ENCODE data around the gene RAP1GAP2. TPM values are rescaled to one million over a fixed set of nuclear protein-coding genes. Genes with fewer than 3 reads are reported as not detected.

Gene RAP1GAP2
- total RNA-seq, 1 donor from 2014 or later, result 0.79 TPM

- intact Hi-C loops (cut with micrococcal nuclease), result no loop called here
- Mint-ChIP-seq H3K27me3 (peaks cover 18% of the 10 kb centered on the region), H3K27ac (no peak overlapping the region), H3K36me3 (ENCODE audit: low read depth) (no peaks in the 10 kb centered on the region), H3K4me3 (no peak overlapping the region), H3K4me1 (no peaks in the 10 kb centered on the region), H3K9me3 (no peaks in the 10 kb centered on the region)
- no peak for DNase-seq
Observed at GRCh38 chr17:2860883-2861282, 64.6 kb downstream of the RAP1GAP2 start.

- Mint-ChIP-seq H3K27me3 (peaks cover 5% of the 10 kb centered on the region), H3K4me1 (no peaks in the 10 kb centered on the region), H3K9me3 (no peaks in the 10 kb centered on the region), H3K27ac (no peak overlapping the region), H3K36me3 (ENCODE audit: low read depth) (no peaks in the 10 kb centered on the region), H3K4me3 (no peak overlapping the region)
- DNase-seq, result no peak
- intact Hi-C loops (cut with micrococcal nuclease), result no loop called here
Observed at GRCh38 chr17:2862197-2862596, 66.0 kb downstream of the RAP1GAP2 start.

GRCh38 chr17:2863204-2863603, 67.0 kb downstream of the RAP1GAP2 start:
- Mint-ChIP-seq H3K27ac (no peak overlapping the region), H3K36me3 (ENCODE audit: low read depth) (no peaks in the 10 kb centered on the region), H3K9me3 (no peaks in the 10 kb centered on the region), H3K4me1 (no peaks in the 10 kb centered on the region), H3K27me3 (no peaks in the 10 kb centered on the region), H3K4me3 (no peak overlapping the region)
- intact Hi-C loops (cut with micrococcal nuclease), result no loop called here
- no peak for DNase-seq

- Mint-ChIP-seq H3K4me1 (no peaks in the 10 kb centered on the region), H3K4me3 (no peak overlapping the region), H3K27me3 (no peaks in the 10 kb centered on the region), H3K27ac (no peak overlapping the region), H3K9me3 (no peaks in the 10 kb centered on the region), H3K36me3 (ENCODE audit: low read depth) (no peaks in the 10 kb centered on the region)
- DNase-seq, result no peak
- intact Hi-C loops (cut with micrococcal nuclease), result no loop called here
Observed at GRCh38 chr17:2865228-2865627, 69.0 kb downstream of the RAP1GAP2 start.

- H3K4me1 Mint-ChIP-seq, result no peaks in the 10 kb centered on the region
- H3K27me3 Mint-ChIP-seq, result no peaks in the 10 kb centered on the region
- intact Hi-C loops (cut with micrococcal nuclease), result no loop called here
- no peaks in the 10 kb centered on the region for H3K9me3 Mint-ChIP-seq
- H3K36me3 Mint-ChIP-seq (ENCODE audit: low read depth), result no peaks in the 10 kb centered on the region
- H3K4me3 Mint-ChIP-seq, result no peak overlapping the region
- H3K27ac Mint-ChIP-seq, result no peak overlapping the region
- no peak for DNase-seq
Observed at GRCh38 chr17:2867441-2868424, 71.5 kb downstream of the RAP1GAP2 start.

GRCh38 chr17:2869604-2870003, 73.4 kb downstream of the RAP1GAP2 start:
- no peaks in the 10 kb centered on the region for H3K4me1 Mint-ChIP-seq
- H3K27me3 Mint-ChIP-seq, result no peaks in the 10 kb centered on the region
- H3K9me3 Mint-ChIP-seq, result no peaks in the 10 kb centered on the region
- intact Hi-C loops (cut with micrococcal nuclease), result no loop called here
- H3K36me3 Mint-ChIP-seq (ENCODE audit: low read depth), result no peaks in the 10 kb centered on the region
- no peak overlapping the region for H3K4me3 Mint-ChIP-seq
- DNase-seq, result no peak
- H3K27ac Mint-ChIP-seq, result no peak overlapping the region

- Mint-ChIP-seq H3K4me1 (no peaks in the 10 kb centered on the region), H3K27me3 (no peaks in the 10 kb centered on the region), H3K4me3 (no peak overlapping the region), H3K9me3 (no peaks in the 10 kb centered on the region), H3K27ac (no peak overlapping the region), H3K36me3 (ENCODE audit: low read depth) (no peaks in the 10 kb centered on the region)
- intact Hi-C loops (cut with micrococcal nuclease), result no loop called here
- DNase-seq, result no peak
Observed at GRCh38 chr17:2871205-2871604, 75.0 kb downstream of the RAP1GAP2 start.

GRCh38 chr17:2871720-2872119, 75.5 kb downstream of the RAP1GAP2 start:
- intact Hi-C loops (cut with micrococcal nuclease), result no loop called here
- H3K27me3 Mint-ChIP-seq, result no peaks in the 10 kb centered on the region

GRCh38 chr17:2872282-2872681, 76.0 kb downstream of the RAP1GAP2 start:
- intact Hi-C loops (cut with micrococcal nuclease), result no loop called here
- Mint-ChIP-seq H3K4me3 (no peak overlapping the region), H3K36me3 (ENCODE audit: low read depth) (no peaks in the 10 kb centered on the region), H3K9me3 (no peaks in the 10 kb centered on the region), H3K27me3 (no peaks in the 10 kb centered on the region), H3K27ac (no peak overlapping the region), H3K4me1 (no peaks in the 10 kb centered on the region)
- no peak for DNase-seq

More at GRCh38 chr17:2871720-2872119, 75.5 kb downstream of the RAP1GAP2 start:
- H3K27ac Mint-ChIP-seq, result no peak overlapping the region
- no peaks in the 10 kb centered on the region for H3K4me1 Mint-ChIP-seq
- H3K4me3 Mint-ChIP-seq, result no peak overlapping the region
- no peaks in the 10 kb centered on the region for H3K9me3 Mint-ChIP-seq
- no peaks in the 10 kb centered on the region for H3K36me3 Mint-ChIP-seq (ENCODE audit: low read depth)
- DNase-seq, result no peak

- H3K4me1 Mint-ChIP-seq, result no peaks in the 10 kb centered on the region
- no peaks in the 10 kb centered on the region for H3K9me3 Mint-ChIP-seq
- no peak for DNase-seq
- H3K36me3 Mint-ChIP-seq (ENCODE audit: low read depth), result no peaks in the 10 kb centered on the region
- intact Hi-C loops (cut with micrococcal nuclease), result no loop called here
- no peak overlapping the region for H3K4me3 Mint-ChIP-seq
- no peak overlapping the region for H3K27ac Mint-ChIP-seq
- no peaks in the 10 kb centered on the region for H3K27me3 Mint-ChIP-seq
Observed at GRCh38 chr17:2874189-2874686, 78.0 kb downstream of the RAP1GAP2 start.

- no peak for DNase-seq
- Mint-ChIP-seq H3K27me3 (no peaks in the 10 kb centered on the region), H3K4me3 (no peak overlapping the region), H3K36me3 (ENCODE audit: low read depth) (no peaks in the 10 kb centered on the region), H3K9me3 (no peaks in the 10 kb centered on the region), H3K4me1 (peaks cover 2% of the 10 kb centered on the region), H3K27ac (no peak overlapping the region)
- intact Hi-C loops (cut with micrococcal nuclease), result no loop called here
Observed at GRCh38 chr17:2875608-2876007, 79.4 kb downstream of the RAP1GAP2 start.

- Mint-ChIP-seq H3K27ac (no peak overlapping the region), H3K4me1 (peaks cover 2% of the 10 kb centered on the region), H3K36me3 (ENCODE audit: low read depth) (no peaks in the 10 kb centered on the region), H3K27me3 (no peaks in the 10 kb centered on the region), H3K9me3 (no peaks in the 10 kb centered on the region), H3K4me3 (no peak overlapping the region)
- intact Hi-C loops (cut with micrococcal nuclease), result no loop called here
- DNase-seq, result no peak
Observed at GRCh38 chr17:2876467-2876866, 80.2 kb downstream of the RAP1GAP2 start.

GRCh38 chr17:2878751-2879254, 82.6 kb downstream of the RAP1GAP2 start:
- no peak for DNase-seq
- H3K4me1 Mint-ChIP-seq, result peaks cover 2% of the 10 kb centered on the region
- no peak overlapping the region for H3K27ac Mint-ChIP-seq
- H3K36me3 Mint-ChIP-seq (ENCODE audit: low read depth), result no peaks in the 10 kb centered on the region
- no peaks in the 10 kb centered on the region for H3K27me3 Mint-ChIP-seq
- H3K9me3 Mint-ChIP-seq, result no peaks in the 10 kb centered on the region
- intact Hi-C loops (cut with micrococcal nuclease), result no loop called here
- H3K4me3 Mint-ChIP-seq, result no peak overlapping the region

GRCh38 chr17:2880050-2880449, 83.8 kb downstream of the RAP1GAP2 start:
- H3K9me3 Mint-ChIP-seq, result no peaks in the 10 kb centered on the region
- H3K27ac Mint-ChIP-seq, result no peak overlapping the region
- no peaks in the 10 kb centered on the region for H3K36me3 Mint-ChIP-seq (ENCODE audit: low read depth)
- peaks cover 2% of the 10 kb centered on the region for H3K4me1 Mint-ChIP-seq
- H3K27me3 Mint-ChIP-seq, result no peaks in the 10 kb centered on the region
- no peak overlapping the region for H3K4me3 Mint-ChIP-seq
- DNase-seq, result no peak
- intact Hi-C loops (cut with micrococcal nuclease), result no loop called here
